Thyroid gland (tissue), 4 donors: Measurements from ENCODE around the gene CAMK2G. TPM values are rescaled to one million over a fixed set of nuclear protein-coding genes. Genes with fewer than 3 reads are reported as not detected.
"Not testable (repeated sequence)": the region's sequence is repeated elsewhere in the genome, so short reads cannot be mapped to it uniquely, and the experiment has no call there.

Experiments
- DNase-seq, 2 donors: peaks; one replicate each; pipeline ENCODE4 v3.0.0-alpha.2; 2019
- H3K27ac ChIP-seq, 3 donors: fragments of 200-600 bp; sonication (generic); 1 replicate in 2 of 3; 2 replicates in 1 of 3; pipeline ENCODE4 v1.5.1; 2016 to 2019; ENCODE audit warnings: mild to moderate bottlenecking in 1 of 3, moderate library complexity in 1 of 3
- H3K27me3 ChIP-seq: fragments of 200-600 bp; sonication (generic); one replicate; pipeline ENCODE4 v1.5.1; 2019
- H3K36me3 ChIP-seq, 2 donors: fragments of 200-600 bp; sonication (generic); one replicate each; pipeline ENCODE4 v1.5.1; 2016 to 2019
- H3K4me1 ChIP-seq, 2 donors: fragments of 200-600 bp; sonication (generic); one replicate each; pipeline ENCODE4 v1.5.1; 2017 to 2019
- H3K4me3 ChIP-seq, 3 donors: fragments of 200-600 bp; sonication (generic); replicated peaks in 1 of 3; 1 replicate in 2 of 3; 2 replicates in 1 of 3; pipeline ENCODE4 v1.5.1; 2016; ENCODE audit warnings: mild to moderate bottlenecking in 1 of 3
- H3K9me3 ChIP-seq: fragments of 200-600 bp; sonication (generic); one replicate; pipeline ENCODE4 v1.5.1; 2017
- CTCF ChIP-seq, 6 experiments: fragments of 200-600 bp in 3 of 6; fragments of 450-650 bp in 3 of 6; sonication (generic) in 3 of 6; IDR thresholded peaks; one replicate each; pipeline ENCODE4 v1.5.1; 2016 to 2019; ENCODE audit warnings: antibody characterized with exemption in 6 of 6, mild to moderate bottlenecking in 2 of 6, inconsistent platforms in 1 of 6, moderate library complexity in 1 of 6
- POLR2A ChIP-seq, 2 donors: fragments of 450-650 bp; IDR thresholded peaks; one replicate each; pipeline ENCODE4 v1.6.1; 2017; ENCODE audit warnings: antibody characterized with exemption in 2 of 2, mild to moderate bottlenecking in 2 of 2, moderate library complexity in 1 of 2
- WGBS, 2 donors: methylation state at CpG; one replicate each; pipeline ENCODE4 v1.1.5; 2017; 5-methylcytosine and 5-hydroxymethylcytosine counted together
- intact Hi-C: fragments of 100-400 bp; cut with DNase I; formaldehyde crosslinking; loops from one replicate; pipeline ENCODE4 v1.15.1; 2023
- total RNA-seq, 4 donors: library from RNA; depleted of rRNA; stranded (reverse); fragments of >200 nt; gene quantifications; one replicate each; pipeline ENCODE4 v1.2.3, GENCODE V29; 2016

The CAMK2G gene
- total RNA-seq, 4 donors from 2014 or later = 21.2 to 27.4 (median 22.3) TPM

- intact Hi-C loops = no loop called here
- no peak for DNase-seq
- Histone ChIP-seq H3K27me3 (no peaks in the 10 kb centered on the region), H3K4me1 (peaks cover 0 to 6% of the 10 kb centered on the region in 2 donors), H3K27ac (no peak overlapping the region), H3K4me3 (no peak overlapping the region), H3K36me3 (no peaks in the 10 kb centered on the region), H3K9me3 (no peaks in the 10 kb centered on the region)
- WGBS, 2 donors = 95 to 97% methylated on average over 1 of the region's 1 CpG
- TF ChIP-seq POLR2A (IDR thresholded peaks at IDR 0.05) = no peak
- no peak for TF ChIP-seq CTCF (IDR thresholded peaks at IDR 0.05)
Observed at GRCh38 chr10:73897693-73898092, 23.3 kb upstream of the CAMK2G start.

- H3K27ac ChIP-seq, H3K27me3 ChIP-seq, H3K4me3 ChIP-seq, H3K4me1 ChIP-seq, H3K9me3 ChIP-seq, DNase-seq, intact Hi-C loops, H3K36me3 ChIP-seq: not testable (repeated sequence)
- WGBS, 2 donors = 94 to 97% methylated on average over 9 of the region's 9 CpGs
Observed at GRCh38 chr10:73895381-73895780, 21.0 kb upstream of the CAMK2G start.

GRCh38 chr10:73894245-73894971 is 20.1 kb upstream of the CAMK2G start:
- Histone ChIP-seq H3K4me3 (no peak overlapping the region), H3K9me3 (no peaks in the 10 kb centered on the region), H3K36me3 (no peaks in the 10 kb centered on the region), H3K27me3 (no peaks in the 10 kb centered on the region), H3K27ac (no peak overlapping the region), H3K4me1 (peaks cover 0 to 9% of the 10 kb centered on the region in 2 donors)
- no peak for DNase-seq
- TF ChIP-seq CTCF (IDR thresholded peaks at IDR 0.05) (no peak), POLR2A (IDR thresholded peaks at IDR 0.05) (no peak)
- intact Hi-C loops = loop anchor here (5.0 kb wide), 1 partner anchor 33 kb away; no protein-coding TSS in a partner anchor
- WGBS, 2 donors = 68 to 78% methylated on average over 6 of the region's 6 CpGs

- 78 to 87% methylated on average over 8 of the region's 8 CpGs for WGBS, 2 donors
- DNase-seq = no peak
- Histone ChIP-seq H3K4me1 (peaks cover 8 to 12% of the 10 kb centered on the region in 2 donors), H3K36me3 (no peaks in the 10 kb centered on the region), H3K27ac (no peak overlapping the region), H3K4me3 (no peak overlapping the region), H3K9me3 (no peaks in the 10 kb centered on the region), H3K27me3 (no peaks in the 10 kb centered on the region)
- intact Hi-C loops = loop anchor here (5.0 kb wide), 1 partner anchor 34 kb away; no protein-coding TSS in a partner anchor
- TF ChIP-seq POLR2A (IDR thresholded peaks at IDR 0.05) = no peak
- TF ChIP-seq CTCF (IDR thresholded peaks at IDR 0.05) = no peak
Observed at GRCh38 chr10:73893426-73893825, 19.1 kb upstream of the CAMK2G start.

- intact Hi-C loops = loop anchor here (5.0 kb wide), 1 partner anchor 35 kb away; no protein-coding TSS in a partner anchor
- Histone ChIP-seq H3K27ac (no peak overlapping the region), H3K36me3 (no peaks in the 10 kb centered on the region), H3K4me3 (no peak overlapping the region), H3K27me3 (no peaks in the 10 kb centered on the region), H3K9me3 (no peaks in the 10 kb centered on the region), H3K4me1 (peaks cover 18 to 22% of the 10 kb centered on the region in 2 donors)
- 80 to 88% methylated on average over 10 of the region's 10 CpGs for WGBS, 2 donors
- no peak for DNase-seq
- TF ChIP-seq POLR2A (IDR thresholded peaks at IDR 0.05) (no peak), CTCF (IDR thresholded peaks at IDR 0.05) (no peak)
Observed at GRCh38 chr10:73892310-73893030, 18.1 kb upstream of the CAMK2G start.
